GM18502 (cell line): ENCODE measurements around the gene TM4SF18.
A peak's percentile ranks its signal among the peaks of the same experiment; 100 is the strongest.

ENCODE experiments used
- ATAC-seq: cut with Tn5 transposase; IDR thresholded peaks from one replicate; pipeline ENCODE4 v1.9.1; 2021; ENCODE audit warnings: mild to moderate bottlenecking; ENCODE audit not compliant: unreplicated experiment, poor library complexity

The TM4SF18 gene

GRCh38 chr3:149331396-149331795 lies 2.0 kb downstream of the TM4SF18 start:
- ATAC-seq = no peak

- ATAC-seq = no peak
Observed at GRCh38 chr3:149330609-149331331, 2.7 kb downstream of the TM4SF18 start.

GRCh38 chr3:149327156-149327555 lies 6.3 kb downstream of the TM4SF18 start:
- ATAC-seq = no peak

GRCh38 chr3:149325581-149325980 lies 7.9 kb downstream of the TM4SF18 start:
- ATAC-seq = no peak

GRCh38 chr3:149324332-149324731 lies 9.1 kb downstream of the TM4SF18 start:
- ATAC-seq = no peak

GRCh38 chr3:149321640-149322039 lies 11.8 kb downstream of the TM4SF18 start:
- ATAC-seq = no peak

- no peak for ATAC-seq
Observed at GRCh38 chr3:149321136-149321535, 12.3 kb downstream of the TM4SF18 start.

GRCh38 chr3:149319750-149320149 lies 13.7 kb downstream of the TM4SF18 start:
- ATAC-seq = no peak

GRCh38 chr3:149317072-149317471 lies 16.4 kb downstream of the TM4SF18 start:
- ATAC-seq = no peak

GRCh38 chr3:149316437-149316836 lies 17.0 kb downstream of the TM4SF18 start:
- ATAC-seq = no peak

GRCh38 chr3:149315694-149316093 lies 17.7 kb downstream of the TM4SF18 start:
- no peak for ATAC-seq

GRCh38 chr3:149314807-149315578 lies 18.4 kb downstream of the TM4SF18 start:
- ATAC-seq = no peak

- no peak for ATAC-seq
Observed at GRCh38 chr3:149313542-149313941, 19.9 kb downstream of the TM4SF18 start.

- ATAC-seq = no peak
Observed at GRCh38 chr3:149310796-149311534, 22.5 kb downstream of the TM4SF18 start.

- no peak for ATAC-seq
Observed at GRCh38 chr3:149307435-149307783, 26.0 kb downstream of the TM4SF18 start.

GRCh38 chr3:149306751-149307434 lies 26.5 kb downstream of the TM4SF18 start:
- no peak for ATAC-seq

- no peak for ATAC-seq
Observed at GRCh38 chr3:149305376-149305775, 28.1 kb downstream of the TM4SF18 start.

GRCh38 chr3:149299938-149300801 lies 33.3 kb downstream of the TM4SF18 start:
- ATAC-seq = peak; percentile 88

- no peak for ATAC-seq
Observed at GRCh38 chr3:149296972-149297371, 36.5 kb downstream of the TM4SF18 start.

- ATAC-seq = no peak
Observed at GRCh38 chr3:149292666-149293065, 40.8 kb downstream of the TM4SF18 start.
